Activated CD8-positive, alpha-beta memory T cell treated with anti-CD3 and anti-CD28 coated beads for 4 hours (primary cell): ENCODE results near the gene PHLPP2.

Source experiments
- DNase-seq, 2 donors: peaks; one replicate each; pipeline ENCODE4 v3.0.0-alpha.2; 2020; ENCODE audit warnings: low read depth in 2 of 2

Gene PHLPP2

DNA sequence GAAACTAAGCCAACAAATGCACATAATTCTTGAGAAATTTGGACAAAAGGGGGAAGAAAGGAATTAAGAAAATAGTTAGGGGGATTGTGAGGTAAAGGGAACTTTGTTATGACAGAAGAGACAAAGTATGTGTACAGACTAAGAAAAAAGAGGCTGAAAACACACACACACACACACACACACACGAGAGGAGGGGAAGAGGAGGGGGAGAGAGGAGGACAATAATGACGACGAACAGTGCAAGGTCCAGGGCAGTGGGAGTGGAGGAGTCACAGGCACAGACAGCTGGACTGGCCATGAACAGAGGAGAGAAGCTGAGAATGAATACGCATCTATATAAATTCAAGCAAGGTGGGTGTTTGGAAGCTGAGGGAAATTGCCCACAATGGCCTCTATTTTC is 54.0 kb downstream of the PHLPP2 start:
- no peak for DNase-seq

GRCh38 chr16:71669926-71670536 is 54.5 kb downstream of the PHLPP2 start:
- DNase-seq: no peak

DNA sequence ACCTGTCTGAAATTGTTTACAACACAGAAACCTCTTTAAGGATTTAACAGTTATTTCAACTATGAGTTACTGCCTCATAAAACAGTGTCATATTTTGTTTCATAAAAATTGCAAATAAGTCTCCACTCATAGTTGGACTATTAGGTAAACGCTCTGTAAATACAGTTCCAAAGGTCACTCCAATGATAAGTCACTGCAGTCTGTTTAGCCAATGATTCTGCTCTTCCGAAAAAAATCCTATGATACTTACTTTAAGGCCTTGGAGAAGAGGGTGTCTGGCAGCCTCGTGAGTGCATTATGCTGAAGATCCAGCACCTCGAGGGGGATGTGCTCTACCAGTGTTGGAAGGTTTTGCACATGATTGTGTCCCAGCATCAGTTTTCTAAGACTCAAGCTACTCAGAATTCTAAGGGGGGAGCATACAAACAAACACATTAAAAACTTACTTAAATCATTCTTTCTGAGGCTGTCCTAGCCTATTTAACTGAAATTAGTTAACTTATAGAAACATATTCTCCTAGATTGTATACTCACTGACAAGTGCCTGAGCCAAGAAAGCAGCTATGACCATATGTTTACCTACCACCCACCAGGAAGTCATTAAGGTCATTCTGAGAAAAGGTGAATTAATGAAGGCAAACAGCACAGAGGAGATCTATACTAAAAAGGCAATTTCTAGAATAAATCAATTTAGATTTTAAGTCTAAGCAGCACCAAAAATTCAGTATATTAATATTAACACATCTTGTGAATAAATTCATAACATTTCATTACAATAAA is 57.4 kb downstream of the PHLPP2 start:
- no peak for DNase-seq

DNA sequence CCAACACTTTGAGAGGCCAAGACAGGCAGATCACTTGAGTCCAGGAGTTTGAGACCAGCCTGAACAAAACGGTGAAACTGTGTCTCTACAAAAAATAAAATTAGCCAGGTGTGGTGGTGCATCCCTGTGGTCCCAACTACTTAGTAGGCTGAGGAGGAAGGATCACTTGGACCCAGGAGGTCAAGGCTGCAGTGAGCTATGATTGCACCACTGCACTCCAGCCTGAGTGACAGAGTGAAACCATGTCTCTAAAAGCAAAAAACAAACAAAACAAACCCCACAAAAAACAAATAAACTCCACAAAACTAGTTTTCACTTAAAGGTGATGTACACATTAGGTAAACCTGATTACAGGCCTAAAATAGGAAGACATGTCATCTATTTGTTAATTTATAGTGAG is 58.2 kb downstream of the PHLPP2 start:
- DNase-seq: no peak

DNA sequence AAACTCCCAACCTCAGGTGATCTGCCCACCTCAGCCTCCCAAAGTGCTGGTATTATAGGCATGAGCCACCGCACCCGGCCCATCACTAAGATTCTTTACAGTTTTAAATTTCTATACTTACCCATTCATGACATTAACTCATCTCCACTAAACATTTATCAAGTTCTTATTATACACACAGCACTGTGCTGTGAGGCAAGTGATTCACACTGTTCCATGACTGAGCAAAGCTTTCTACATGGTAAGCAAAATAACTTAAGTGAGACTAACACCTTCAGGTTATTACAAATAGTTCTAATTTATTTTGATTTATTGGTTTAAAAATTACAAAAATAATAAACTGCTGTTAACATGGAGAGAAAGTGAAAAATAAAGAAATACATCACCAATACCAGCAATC is 65.0 kb downstream of the PHLPP2 start:
- DNase-seq: no peak

DNA sequence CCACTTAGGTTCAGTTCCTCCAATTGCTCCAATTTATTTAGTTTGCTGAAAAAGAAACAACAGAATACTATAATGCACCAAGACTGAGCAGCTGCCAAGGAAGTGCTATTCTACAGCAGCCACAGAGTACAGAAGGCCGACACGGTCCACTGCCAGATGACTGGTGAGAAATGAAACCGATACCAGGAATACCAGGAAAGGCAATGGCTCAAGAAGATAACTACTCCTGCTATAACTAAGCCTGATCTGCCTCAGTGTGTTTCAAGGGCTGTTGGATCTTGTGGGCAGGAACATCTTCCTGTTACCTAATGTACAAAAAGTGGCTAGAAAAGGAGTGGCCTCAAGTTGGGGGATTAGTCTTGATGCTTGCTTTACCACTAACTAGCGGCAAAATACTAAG is 65.7 kb downstream of the PHLPP2 start:
- no peak for DNase-seq

DNA sequence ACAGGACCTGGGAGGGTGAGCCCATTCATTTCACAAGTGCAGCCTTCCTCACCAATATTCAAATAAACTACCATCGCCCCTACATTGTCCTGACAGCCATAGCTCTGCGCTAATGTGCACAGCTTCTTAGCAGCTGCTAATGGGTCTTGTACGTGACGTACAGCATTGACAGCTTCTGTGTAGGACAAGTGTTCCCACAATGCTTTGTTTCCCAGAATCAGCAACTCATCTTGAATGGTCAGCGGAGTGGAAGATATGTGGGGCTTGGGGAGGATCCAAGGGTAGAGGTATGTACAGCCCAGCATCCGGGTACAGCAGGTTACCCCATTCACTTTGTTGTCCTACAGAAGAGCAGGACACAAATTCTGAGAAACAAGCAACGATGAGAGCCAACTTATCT is 74.8 kb downstream of the PHLPP2 start:
- no peak for DNase-seq

GRCh38 chr16:71648921-71649320 is 75.6 kb downstream of the PHLPP2 start:
- no peak for DNase-seq

GRCh38 chr16:71648162-71648561 is 76.3 kb downstream of the PHLPP2 start:
- no peak for DNase-seq

- no peak for DNase-seq
Observed at GRCh38 chr16:71647391-71647790, 77.1 kb downstream of the PHLPP2 start.

GRCh38 chr16:71645450-71645849 is 79.1 kb downstream of the PHLPP2 start:
- no peak for DNase-seq

DNA sequence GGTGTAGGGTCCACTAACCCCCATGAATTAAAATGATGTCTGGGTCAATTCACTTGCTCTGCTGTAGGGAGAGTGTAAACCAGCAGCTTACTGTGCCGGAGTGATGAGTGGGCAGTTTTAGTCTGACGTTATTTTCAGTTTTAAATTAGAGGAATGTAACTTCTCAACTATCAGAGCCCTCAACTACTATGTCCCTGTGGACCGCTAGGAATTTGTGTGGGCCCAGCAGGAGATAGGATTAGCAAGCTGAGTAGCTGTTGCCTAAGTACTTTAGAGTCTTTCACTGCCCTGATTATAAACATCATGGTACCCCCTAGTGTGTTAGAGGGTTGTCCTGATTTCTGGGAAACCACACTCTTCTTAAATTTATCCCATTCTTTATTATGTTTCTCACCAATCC is 87.1 kb downstream of the PHLPP2 start:
- DNase-seq: no peak

DNA sequence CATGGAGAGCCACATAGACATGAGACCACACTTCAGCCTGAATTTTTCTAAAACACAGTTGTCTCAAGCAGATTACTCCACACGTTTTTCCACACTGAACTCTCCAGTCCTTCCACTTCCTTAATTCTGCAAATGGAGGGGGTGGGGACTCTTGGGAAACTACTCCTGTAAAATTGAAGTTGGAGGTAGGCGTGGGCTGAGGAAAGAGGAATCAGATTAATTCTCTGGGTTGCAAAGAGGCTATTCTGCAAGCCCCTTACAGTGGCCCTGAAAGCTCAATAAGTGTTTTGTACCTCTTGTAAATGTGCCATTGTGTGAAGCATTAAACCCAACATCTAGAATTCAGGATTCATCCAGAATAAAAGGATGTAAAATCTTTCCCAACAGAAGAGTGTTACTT is 88.9 kb downstream of the PHLPP2 start:
- no peak for DNase-seq

- DNase-seq: no peak
Observed at GRCh38 chr16:71631776-71632175, 92.7 kb downstream of the PHLPP2 start.

DNA sequence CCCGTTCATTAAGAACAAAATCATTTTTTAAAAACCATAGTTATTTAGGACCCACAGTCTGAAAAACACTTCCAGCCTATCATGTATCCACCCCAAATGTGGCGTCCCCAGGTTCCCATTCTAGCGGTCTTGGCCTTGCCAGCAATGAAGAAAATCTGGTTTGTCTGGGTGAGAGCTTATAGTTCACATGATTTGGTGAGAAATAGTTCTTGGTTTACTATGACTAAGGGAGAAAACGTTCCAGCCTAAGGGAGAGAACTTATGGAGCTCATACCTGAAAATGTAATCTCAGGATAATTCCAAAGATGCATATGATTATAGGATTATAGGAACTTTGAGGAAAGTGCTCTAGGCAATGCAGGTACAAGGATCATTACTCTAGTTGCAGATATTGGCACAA is 93.7 kb downstream of the PHLPP2 start:
- DNase-seq: no peak

DNA sequence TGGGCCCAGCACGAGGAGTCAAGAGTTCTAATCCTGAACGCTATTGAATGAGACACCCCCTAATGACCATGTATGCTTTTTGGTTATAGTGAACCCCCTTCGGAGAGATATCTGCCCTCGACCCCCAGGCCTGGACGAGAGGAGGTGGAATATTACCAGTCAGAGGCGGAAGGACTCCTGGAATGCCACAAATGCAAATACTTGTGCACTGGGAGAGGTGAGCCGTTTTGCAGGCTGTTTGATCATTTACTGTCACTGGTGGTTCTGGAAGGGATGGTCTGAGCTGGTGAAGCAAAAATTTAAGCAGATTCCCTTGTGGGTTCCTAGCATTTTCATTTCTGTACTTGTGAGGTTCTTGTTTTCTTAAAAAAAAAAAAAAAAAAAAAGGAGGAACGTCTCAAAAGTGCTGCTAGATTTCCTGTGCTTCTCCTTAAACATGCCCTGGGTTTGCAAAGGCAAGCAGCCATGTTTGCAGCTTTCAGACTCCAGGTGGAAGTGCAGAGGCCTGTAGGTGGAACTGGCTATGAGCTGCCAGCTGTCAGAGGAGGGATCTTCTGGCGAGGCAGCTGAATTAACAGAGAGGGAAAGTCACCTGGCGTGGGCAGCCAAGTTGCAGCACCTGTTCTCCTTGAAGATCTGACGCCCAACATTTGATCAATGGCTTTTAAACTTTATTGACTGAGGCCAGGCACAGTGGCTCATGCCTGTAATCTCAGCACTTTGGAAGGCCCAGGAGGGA is 95.1 kb downstream of the PHLPP2 start:
- DNase-seq: no peak

- no peak for DNase-seq
Observed at GRCh38 chr16:71628810-71629209, 95.7 kb downstream of the PHLPP2 start.

GRCh38 chr16:71627731-71628181 is 96.7 kb downstream of the PHLPP2 start:
- DNase-seq: no peak

DNA sequence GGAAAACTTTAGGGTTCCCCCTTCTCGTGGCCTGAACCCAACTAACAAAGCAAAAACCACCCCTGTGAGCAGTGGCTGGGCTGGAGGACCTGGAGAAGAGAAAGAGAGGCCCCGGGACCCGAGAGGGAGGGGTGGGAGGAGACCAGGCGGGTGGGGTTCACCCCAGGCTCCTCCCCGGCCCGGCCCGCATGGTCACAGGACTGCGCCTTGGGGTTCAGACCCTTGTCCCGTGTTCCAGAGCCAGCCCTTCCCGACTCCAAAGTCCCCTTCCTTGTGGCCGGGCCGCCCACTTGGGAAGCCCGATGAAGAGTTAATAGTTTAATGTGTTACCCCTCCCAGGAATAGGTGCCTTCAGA is 97.7 kb downstream of the PHLPP2 start:
- no peak for DNase-seq

- no peak for DNase-seq
Observed at GRCh38 chr16:71626018-71626857, 98.3 kb downstream of the PHLPP2 start, which contains the start of gene MARVELD3. MARVELD3 (plus strand) TSS chr16:71626184; CDS start chr16:71626230, 46 bp downstream.

- DNase-seq: no peak
Observed at GRCh38 chr16:71625113-71625850, 99.2 kb downstream of the PHLPP2 start.
